Measurements from ENCODE around the gene ADAM17. TPM values are rescaled to one million over a fixed set of nuclear protein-coding genes. Genes with fewer than 3 reads are reported as not detected.
A peak's percentile ranks its signal among the peaks of the same experiment; 100 is the strongest.

Gene ADAM17
- total and polyA plus RNA-seq, 9 of the 15 experiments (the other 6 are each of a cell fraction or from before 2014, with no cell fraction given), result 5.8 to 30.0 (median 19.0) TPM

GRCh38 chr2:9538000-9538507 is 17.6 kb downstream of the ADAM17 start:
- Histone ChIP-seq H3K9ac (ENCODE audit: insufficient read depth in 1 of 2, low read depth in 2 of 2, low read length in 2 of 2) (no peak overlapping the region), H2AFZ (ENCODE audit: low read depth, low read length) (no peak overlapping the region), H3K27me3 (ENCODE audit: control insufficient read depth in 2 of 2, insufficient read depth in 2 of 2, low read length in 2 of 2) (no peaks in the 10 kb centered on the region), H4K20me1 (replicated peaks; ENCODE audit: control insufficient read depth, insufficient read depth, low read length) (no peaks in the 10 kb centered on the region), H3K4me2 (ENCODE audit: insufficient read depth, low read length) (no peak overlapping the region), H3K9me3 (replicated peaks; ENCODE audit: control insufficient read depth, insufficient read depth, low read depth, low read length) (no peaks in the 10 kb centered on the region), H3K9me1 (ENCODE audit: control insufficient read depth, insufficient read depth, low read length) (no peaks in the 10 kb centered on the region), H3K4me1 (replicated peaks in 1 of 2; ENCODE audit: control insufficient read depth in 2 of 2, insufficient read depth in 2 of 2, low read length in 2 of 2) (no peaks in the 10 kb centered on the region), H3K4me3 (no peak overlapping the region), H3K79me2 (ENCODE audit: control insufficient read depth, insufficient read depth, low read length) (peaks cover 15% of the 10 kb centered on the region), H3K36me3 (ENCODE audit: control insufficient read depth, insufficient read depth, low read length) (peaks cover 45% of the 10 kb centered on the region; the same call in 1 of the 3 replicates), H3K27ac (ENCODE audit: extremely low read depth, low read depth, low read length) (no peak overlapping the region)
- 68% methylated on average over 2 of the region's 2 CpGs for WGBS (ENCODE audit: insufficient coverage, low coverage, missing lambda C conversion rate)
- ATAC-seq (no peak), DNase-seq (ENCODE audit: extremely low read depth in 1 of 4, low spot score in 3 of 4) (no peak), FAIRE-seq (no peak)
- in situ Hi-C loops (cut with MboI), result no loop called here
- POLR2A ChIA-PET, result interaction anchor here (1.2 to 2.8 kb wide), 3 partner anchors 11 to 17 kb away, joined by 3 to 10 read pairs (median 9); partner anchors contain the start of gene ADAM17
- intact Hi-C loops (cut with micrococcal nuclease), result no loop called here
- CTCF ChIA-PET (ENCODE audit: low intra/inter-chr PET ratio), result no interaction called here
- no TSS peak for BruUV-seq (replicated peaks)
- no peak for TF ChIP-seq KLF13 (tag; IDR thresholded peaks at IDR 0.05; ENCODE audit: borderline replicate concordance, low read depth)
- no peak for TF ChIP-seq SRSF9 (IDR thresholded peaks at IDR 0.05; ENCODE audit: borderline replicate concordance, low read depth, low read length)
- TF ChIP-seq PYGO2 (tag; IDR thresholded peaks at IDR 0.05), result no peak
- no peak for TF ChIP-seq ZNF707 (CRISPR knock-in tag; conservative IDR thresholded peaks at IDR 0.05)
- no peak for TF ChIP-seq ZNF778 (CRISPR knock-in tag; IDR thresholded peaks at IDR 0.05)
- no peak for TF ChIP-seq ZKSCAN1 (IDR thresholded peaks at IDR 0.05; ENCODE audit: low read depth, low read length)
- no peak for TF ChIP-seq RFX7 (CRISPR knock-in tag; IDR thresholded peaks at IDR 0.05)
- no peak for TF ChIP-seq ZNF12 (CRISPR knock-in tag; IDR thresholded peaks at IDR 0.05)
- peak; percentile 19; the same call in 1 of the 2 replicates for TF ChIP-seq CEBPB (tag; IDR thresholded peaks at IDR 0.05)
- TF ChIP-seq CTCF (IDR thresholded peaks at IDR 0.05 in 2 of 3, conservative IDR thresholded peaks at IDR 0.05 in 1 of 3; ENCODE audit: insufficient read depth in 2 of 3, low read depth in 1 of 3, low read length in 3 of 3), result no peak
- no peak for TF ChIP-seq SIRT6 (IDR thresholded peaks at IDR 0.05; ENCODE audit: low read depth, low read length)
- TF ChIP-seq ELK1 (CRISPR knock-in tag; IDR thresholded peaks at IDR 0.05), result no peak
- TF ChIP-seq PCBP2 (IDR thresholded peaks at IDR 0.05; ENCODE audit: low read depth, low read length, poor library complexity, severe bottlenecking), result peak; percentile 88
- peak; percentile 81 for TF ChIP-seq HNRNPK (IDR thresholded peaks at IDR 0.05; ENCODE audit: low read depth, low read length, poor library complexity, severe bottlenecking)
